ENCODE results near the gene NINL. TPM values are rescaled to one million over a fixed set of nuclear protein-coding genes. Genes with fewer than 3 reads are reported as not detected.
"Not testable (repeated sequence)": the region's sequence is repeated elsewhere in the genome, so short reads cannot be mapped to it uniquely, and the experiment has no call there.

The NINL gene
- total RNA-seq, 2 experiments from 2014 or later, result 2.5 to 2.8 TPM

DNA sequence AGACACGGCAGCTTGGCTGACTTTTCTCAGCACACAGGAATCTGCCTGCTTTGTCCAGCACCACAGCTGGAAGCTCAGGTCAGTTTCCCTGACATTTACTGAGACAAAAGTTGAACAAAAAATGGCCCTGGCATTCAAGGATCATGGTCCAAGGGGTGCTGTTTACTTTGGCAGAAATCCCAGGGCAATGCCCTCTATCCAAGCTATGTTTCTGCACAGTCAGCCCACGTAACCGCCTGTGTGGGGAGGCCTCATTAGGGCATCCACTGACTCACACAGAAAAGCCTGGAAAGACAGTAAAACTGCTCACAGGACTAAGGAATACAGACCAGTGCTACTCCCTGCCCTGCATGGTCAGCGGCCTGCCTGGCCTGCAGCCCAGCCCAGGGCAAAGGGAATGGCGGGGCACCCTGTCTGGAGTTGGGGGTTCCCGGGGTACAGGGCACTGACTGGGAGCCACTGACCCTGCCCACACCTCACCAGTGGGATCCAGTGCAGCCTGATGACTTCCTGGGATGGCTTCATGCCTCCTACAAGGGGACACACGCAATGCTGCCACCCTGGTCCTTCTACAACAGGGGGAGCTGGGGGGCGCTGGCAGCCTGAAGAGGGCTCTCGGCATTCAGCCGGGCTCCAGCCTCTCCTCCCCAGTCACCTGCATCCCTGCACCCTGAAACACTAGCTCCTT is 77.1 kb downstream of the NINL start:
- Mint-ChIP-seq H3K9me3 (peaks cover 7% of the 10 kb centered on the region), H3K4me3 (no peak overlapping the region), H3K27me3 (no peaks in the 10 kb centered on the region), H3K4me1 (no peaks in the 10 kb centered on the region), H3K36me3 (ENCODE audit: low read depth) (no peaks in the 10 kb centered on the region), H3K27ac (no peak overlapping the region)
- CTCF ChIA-PET, result no interaction called here
- POLR2A ChIA-PET, result no interaction called here
- DNase-seq, result no peak

DNA sequence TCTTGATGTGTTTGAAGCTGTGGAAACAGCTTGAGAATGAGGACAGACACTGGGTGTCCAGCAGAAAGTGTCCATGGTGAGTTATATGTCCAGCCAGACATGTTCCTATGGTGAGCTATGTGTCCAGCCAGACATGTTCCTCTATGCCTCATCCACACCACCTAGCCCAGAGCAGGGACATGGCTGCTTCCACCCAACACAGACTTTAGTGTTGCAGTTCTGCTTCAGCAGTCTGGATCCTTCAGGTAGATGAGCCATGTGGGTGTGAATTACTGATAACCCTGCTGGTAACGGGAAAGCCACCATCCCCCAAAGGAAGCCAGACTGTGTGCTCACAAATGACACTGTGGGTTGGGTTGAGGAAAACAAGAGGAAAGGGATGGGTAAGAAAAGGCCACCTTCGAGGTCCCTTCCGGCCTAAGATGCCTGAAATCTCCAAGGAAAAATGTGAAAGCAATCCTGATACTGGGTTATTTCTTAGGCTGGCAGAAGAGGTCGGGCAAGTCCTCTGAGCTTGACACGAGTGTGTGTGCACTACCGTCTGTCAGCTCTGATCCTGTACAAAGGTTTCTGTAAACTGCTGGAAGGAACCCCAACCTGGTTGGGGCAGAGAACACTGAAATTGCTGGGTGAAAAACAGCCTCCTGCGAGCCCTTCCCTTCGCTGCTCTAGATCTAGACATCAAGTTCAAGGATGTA is 77.8 kb downstream of the NINL start:
- Mint-ChIP-seq H3K36me3 (ENCODE audit: low read depth) (no peaks in the 10 kb centered on the region), H3K4me3 (no peak overlapping the region)
- POLR2A ChIA-PET, result no interaction called here

DNA sequence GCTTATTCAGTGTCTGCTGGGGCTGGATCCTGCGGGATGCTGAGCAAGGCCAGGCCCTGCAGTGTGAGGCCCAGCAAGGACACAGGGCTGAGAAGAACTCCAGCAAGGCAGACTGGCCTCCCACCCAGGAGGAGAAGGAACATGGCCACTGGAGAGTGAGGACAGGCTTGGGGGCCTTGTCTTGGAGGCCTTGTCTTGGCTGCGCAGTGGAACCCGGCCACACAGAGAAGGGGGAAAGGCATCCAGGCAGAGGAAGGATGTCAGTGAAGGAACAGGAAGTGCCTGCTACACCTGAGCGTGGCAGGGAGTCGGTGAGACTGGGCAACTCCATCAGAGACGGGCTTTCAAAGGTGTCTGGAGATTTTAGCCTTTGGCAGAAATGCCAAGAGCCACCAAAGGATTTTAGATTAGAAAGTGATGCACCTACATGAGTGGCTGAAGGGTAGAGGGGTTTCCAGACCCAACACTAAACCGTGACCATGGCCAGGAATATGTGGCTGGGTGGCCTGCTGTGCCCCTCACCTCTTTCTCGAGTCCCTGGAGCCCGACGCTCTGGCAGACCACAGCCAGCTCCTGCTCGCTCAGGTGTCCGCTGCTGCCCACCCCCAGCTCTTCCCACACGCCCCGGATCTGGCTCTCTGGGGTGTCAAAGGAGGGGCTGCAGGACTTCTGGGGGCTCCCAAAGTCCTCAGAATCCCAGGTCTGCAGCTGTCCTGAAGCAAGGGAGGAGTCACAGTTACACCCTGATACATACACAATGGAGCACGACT is 80.8 kb downstream of the NINL start:
- H3K4me3 Mint-ChIP-seq, result no peak overlapping the region
- ChIA-PET POLR2A (no interaction called here), CTCF (no interaction called here)
- H3K27ac Mint-ChIP-seq, result no peak overlapping the region
- H3K27me3 Mint-ChIP-seq, result no peaks in the 10 kb centered on the region
- H3K4me1 Mint-ChIP-seq, result no peaks in the 10 kb centered on the region
- no peaks in the 10 kb centered on the region for H3K36me3 Mint-ChIP-seq (ENCODE audit: low read depth)
- DNase-seq, result no peak
- no peaks in the 10 kb centered on the region for H3K9me3 Mint-ChIP-seq

More for the DNA sequence above, 77.8 kb downstream of the NINL start:
- H3K27ac Mint-ChIP-seq, result no peak overlapping the region
- no peaks in the 10 kb centered on the region for H3K27me3 Mint-ChIP-seq
- H3K9me3 Mint-ChIP-seq, result peaks cover 3% of the 10 kb centered on the region
- no peaks in the 10 kb centered on the region for H3K4me1 Mint-ChIP-seq
- CTCF ChIA-PET, result no interaction called here
- no peak for DNase-seq

DNA sequence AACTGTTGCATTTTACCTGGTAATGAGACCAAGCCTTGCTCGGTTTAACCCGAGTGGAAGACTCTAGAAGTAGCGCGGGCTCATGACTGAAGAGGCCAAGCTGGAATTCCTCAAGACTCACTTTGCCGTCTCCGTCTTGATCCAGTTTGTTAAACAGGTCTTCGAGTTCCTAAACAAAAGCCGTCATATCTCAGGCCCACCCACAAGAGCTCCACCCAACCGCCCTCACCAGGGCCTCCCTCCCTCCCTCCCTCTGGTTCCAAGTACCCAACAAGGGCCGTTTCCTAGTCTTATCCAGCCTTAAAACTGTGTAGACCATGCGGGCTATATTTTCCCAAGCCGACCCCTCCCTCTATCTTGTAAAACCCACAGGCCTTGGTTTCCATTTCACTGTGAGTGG is 81.4 kb downstream of the NINL start:
- DNase-seq, result no peak
- no peaks in the 10 kb centered on the region for H3K36me3 Mint-ChIP-seq (ENCODE audit: low read depth)
- no peaks in the 10 kb centered on the region for H3K4me1 Mint-ChIP-seq
- H3K9me3 Mint-ChIP-seq, result no peaks in the 10 kb centered on the region
- ChIA-PET POLR2A (no interaction called here), CTCF (no interaction called here)
- no peak overlapping the region for H3K4me3 Mint-ChIP-seq
- no peaks in the 10 kb centered on the region for H3K27me3 Mint-ChIP-seq
- no peak overlapping the region for H3K27ac Mint-ChIP-seq

DNA sequence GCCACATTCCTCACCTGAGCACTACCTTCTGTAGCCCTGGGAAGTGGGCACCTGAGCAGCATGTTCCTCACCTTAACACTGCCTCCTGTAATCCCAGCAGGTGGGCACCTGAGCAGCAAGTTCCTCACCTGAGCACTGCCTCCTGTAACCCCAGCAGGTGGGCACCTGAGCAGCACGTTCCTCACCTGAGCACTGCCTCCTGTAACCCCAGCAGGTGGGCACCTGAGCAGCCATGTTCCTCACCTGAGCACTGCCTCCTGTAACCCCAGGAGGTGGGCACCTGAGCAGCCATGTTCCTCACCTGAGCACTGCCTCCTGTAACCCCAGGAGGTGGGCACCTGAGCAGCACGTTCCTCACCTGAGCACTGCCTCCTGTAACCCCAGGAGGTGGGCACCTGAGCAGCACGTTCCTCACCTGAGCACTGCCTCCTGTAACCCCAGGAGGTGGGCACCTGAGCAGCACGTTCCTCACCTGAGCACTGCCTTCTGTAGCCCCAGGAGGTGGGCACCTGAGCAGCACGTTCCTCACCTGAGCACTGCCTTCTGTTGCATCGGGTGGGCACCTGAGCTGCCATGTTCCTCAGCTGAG is 82.2 kb downstream of the NINL start:
- H3K9me3 Mint-ChIP-seq; POLR2A ChIA-PET; H3K4me1 Mint-ChIP-seq; H3K4me3 Mint-ChIP-seq; H3K27me3 Mint-ChIP-seq; DNase-seq; CTCF ChIA-PET; H3K36me3 Mint-ChIP-seq (ENCODE audit: low read depth); H3K27ac Mint-ChIP-seq: not testable (repeated sequence)

DNA sequence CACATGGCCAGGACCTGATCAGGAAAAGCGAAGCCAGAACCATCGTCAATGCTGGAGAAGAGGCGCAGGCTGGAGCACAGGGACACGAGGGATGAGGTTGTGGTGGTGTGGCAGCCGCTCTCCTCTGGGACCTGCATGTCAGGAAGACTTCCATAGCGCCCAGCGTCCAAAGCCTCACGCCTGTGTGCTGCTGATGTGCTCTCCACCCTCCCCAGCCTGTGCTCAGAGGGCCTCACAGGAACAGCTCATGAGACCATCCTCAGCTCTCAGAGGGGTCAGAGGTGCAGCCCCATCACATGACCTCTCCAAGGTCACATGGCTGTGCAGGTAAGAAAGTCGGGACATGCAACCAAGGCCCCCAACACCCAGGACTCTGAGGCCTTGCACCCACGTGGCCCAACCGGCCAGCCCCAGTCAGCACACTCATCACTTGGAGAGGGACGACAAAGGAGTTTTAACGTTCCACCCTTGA is 84.4 kb downstream of the NINL start:
- POLR2A ChIA-PET, result no interaction called here
- Mint-ChIP-seq H3K4me1 (no peaks in the 10 kb centered on the region), H3K27me3 (no peaks in the 10 kb centered on the region), H3K4me3 (no peak overlapping the region), H3K9me3 (no peaks in the 10 kb centered on the region), H3K27ac (no peak overlapping the region), H3K36me3 (ENCODE audit: low read depth) (no peaks in the 10 kb centered on the region)
- CTCF ChIA-PET, result no interaction called here
- DNase-seq, result no peak

DNA sequence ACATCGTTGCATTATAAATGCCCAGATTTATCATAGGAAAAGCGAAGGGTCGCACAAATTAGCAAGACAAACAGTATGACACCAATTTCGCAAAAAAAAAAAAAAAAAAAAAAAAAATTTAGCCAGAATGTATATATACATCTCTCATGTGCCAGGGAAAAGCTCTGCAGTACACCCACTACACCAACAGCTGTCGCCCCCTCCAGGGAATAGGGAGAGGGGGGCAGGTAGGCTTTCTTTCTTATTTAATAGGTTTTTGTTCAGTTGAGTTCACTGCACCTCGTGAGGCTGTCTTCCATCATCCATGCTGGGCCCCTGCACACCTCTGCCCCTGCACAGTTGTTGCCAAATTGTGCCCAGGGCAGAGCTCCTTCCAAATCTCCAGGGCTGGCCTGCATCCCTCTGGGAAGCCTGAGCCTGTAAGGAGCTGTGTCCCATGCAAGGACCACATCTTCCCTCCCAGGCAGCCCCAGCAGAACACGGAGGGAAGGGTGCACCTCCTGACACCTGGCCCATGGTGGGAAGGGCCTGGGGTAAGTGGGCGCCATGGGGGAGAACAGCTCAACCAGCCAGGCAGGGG is 85.4 kb downstream of the NINL start:
- no peaks in the 10 kb centered on the region for H3K27me3 Mint-ChIP-seq
- CTCF ChIA-PET, result no interaction called here
- H3K4me1 Mint-ChIP-seq, result no peaks in the 10 kb centered on the region
- no peak for DNase-seq
- no peaks in the 10 kb centered on the region for H3K9me3 Mint-ChIP-seq
- no peak overlapping the region for H3K4me3 Mint-ChIP-seq
- H3K27ac Mint-ChIP-seq, result no peak overlapping the region
- POLR2A ChIA-PET, result no interaction called here
- no peaks in the 10 kb centered on the region for H3K36me3 Mint-ChIP-seq (ENCODE audit: low read depth)

DNA sequence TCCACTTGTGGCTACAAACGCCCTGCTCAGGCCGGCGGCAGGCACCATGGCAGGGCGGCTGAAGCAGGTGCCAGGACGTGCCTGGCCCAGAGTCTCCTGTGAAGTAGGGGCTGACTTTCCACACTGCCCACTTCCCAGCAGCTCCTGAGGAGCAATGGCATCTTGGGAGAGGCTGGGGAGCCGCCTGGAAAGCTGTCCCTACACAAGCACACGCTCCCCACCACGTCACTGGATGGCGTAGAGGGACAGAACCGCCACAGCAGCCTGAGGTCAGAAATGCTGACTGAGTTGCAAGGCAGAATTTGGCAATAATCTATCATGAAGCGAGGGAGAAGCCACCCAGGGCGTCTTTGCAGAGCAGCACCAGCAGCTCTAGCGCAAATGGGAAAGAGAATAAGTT is 86.3 kb downstream of the NINL start:
- Mint-ChIP-seq H3K36me3 (ENCODE audit: low read depth) (no peaks in the 10 kb centered on the region), H3K27ac (no peak overlapping the region), H3K4me3 (no peak overlapping the region), H3K9me3 (no peaks in the 10 kb centered on the region), H3K27me3 (no peaks in the 10 kb centered on the region), H3K4me1 (no peaks in the 10 kb centered on the region)
- ChIA-PET POLR2A (no interaction called here), CTCF (no interaction called here)
- no peak for DNase-seq

DNA sequence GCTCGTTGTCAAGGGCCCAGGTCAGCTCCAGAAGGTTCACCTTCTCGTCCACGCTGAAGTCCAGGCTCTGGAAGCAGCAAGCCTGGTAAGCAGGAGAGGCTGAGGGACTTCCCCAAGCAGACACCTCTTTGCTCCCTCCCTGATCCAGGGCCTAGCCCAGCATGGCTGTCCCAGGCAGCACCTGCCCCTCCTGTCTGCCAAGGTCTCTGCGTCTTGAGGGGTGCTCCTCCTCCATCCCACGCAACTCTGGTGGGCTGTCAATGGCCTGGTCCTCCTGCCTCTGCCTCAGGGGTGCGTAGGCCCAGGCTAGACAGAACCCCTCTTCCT is 87.1 kb downstream of the NINL start:
- CTCF ChIA-PET, result no interaction called here
- H3K4me3 Mint-ChIP-seq, result no peak overlapping the region
- no peaks in the 10 kb centered on the region for H3K4me1 Mint-ChIP-seq
- POLR2A ChIA-PET, result no interaction called here
- no peaks in the 10 kb centered on the region for H3K27me3 Mint-ChIP-seq
- H3K9me3 Mint-ChIP-seq, result no peaks in the 10 kb centered on the region
- no peak overlapping the region for H3K27ac Mint-ChIP-seq
- no peak for DNase-seq
- no peaks in the 10 kb centered on the region for H3K36me3 Mint-ChIP-seq (ENCODE audit: low read depth)

DNA sequence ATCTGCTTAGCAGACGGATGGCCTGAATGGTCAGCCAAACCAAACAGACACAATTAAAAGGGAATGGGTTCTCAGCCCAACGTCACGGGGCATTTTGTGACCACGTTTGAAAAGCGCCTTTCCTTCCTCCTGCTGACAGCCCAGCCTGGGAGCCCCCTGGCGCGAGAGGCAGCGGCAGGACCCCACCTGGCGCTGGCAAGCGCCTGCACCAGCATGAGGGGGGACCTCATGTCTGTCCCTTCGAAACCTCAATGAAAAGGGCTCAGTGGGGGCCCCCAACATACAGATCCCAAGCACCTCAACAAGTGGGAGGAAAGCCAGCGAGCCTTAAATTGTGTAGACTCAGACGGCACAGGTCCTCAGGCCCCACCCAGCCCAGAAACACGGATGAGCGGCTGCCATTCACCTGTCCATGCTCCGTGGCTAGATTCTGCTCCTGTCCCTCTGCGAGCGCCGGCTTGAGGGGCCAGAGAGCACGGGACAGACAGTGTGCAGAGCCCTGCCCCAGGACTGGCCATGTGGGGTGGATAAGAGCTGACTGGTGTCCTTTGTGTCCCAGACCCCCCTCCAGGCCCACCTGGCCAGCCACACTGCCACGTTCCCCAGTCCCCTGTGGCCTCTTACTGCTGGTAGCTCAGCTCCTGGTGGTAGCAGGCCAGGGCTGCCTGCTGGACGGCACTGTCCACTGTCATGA is 87.6 kb downstream of the NINL start:
- Mint-ChIP-seq H3K4me1 (no peaks in the 10 kb centered on the region), H3K27ac (no peak overlapping the region), H3K4me3 (no peak overlapping the region), H3K9me3 (no peaks in the 10 kb centered on the region), H3K27me3 (no peaks in the 10 kb centered on the region), H3K36me3 (ENCODE audit: low read depth) (no peaks in the 10 kb centered on the region)
- ChIA-PET CTCF (no interaction called here), POLR2A (no interaction called here)
- DNase-seq, result no peak

DNA sequence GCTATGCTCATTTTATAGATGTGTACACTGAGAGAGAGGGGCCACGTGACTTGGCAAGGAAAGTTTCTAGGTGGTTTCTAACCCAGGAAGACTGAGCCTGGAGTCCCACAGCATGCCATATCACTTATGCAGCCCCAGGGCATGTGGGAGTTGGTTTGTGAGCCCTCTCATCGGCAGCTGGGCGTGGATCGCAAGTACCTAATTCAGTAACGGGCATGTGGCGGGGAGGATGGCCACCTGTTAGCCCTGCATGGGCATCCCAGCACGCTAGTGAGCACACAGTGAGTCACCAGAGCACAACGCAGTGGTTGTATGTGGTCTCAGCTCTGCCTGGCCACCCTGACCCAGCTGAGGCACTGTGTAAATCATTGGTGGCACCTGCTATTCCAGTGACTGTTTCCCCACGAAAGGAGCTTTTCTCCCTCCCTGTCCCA is 88.3 kb downstream of the NINL start:
- ChIA-PET CTCF (no interaction called here), POLR2A (interaction anchor here (1.3 kb wide), 1 partner anchor 10 kb away, joined by 3 read pairs; no protein-coding TSS in a partner anchor)
- Mint-ChIP-seq H3K9me3 (no peaks in the 10 kb centered on the region), H3K27me3 (no peaks in the 10 kb centered on the region), H3K4me1 (no peaks in the 10 kb centered on the region), H3K36me3 (ENCODE audit: low read depth) (no peaks in the 10 kb centered on the region), H3K4me3 (no peak overlapping the region), H3K27ac (no peak overlapping the region)
- no peak for DNase-seq

DNA sequence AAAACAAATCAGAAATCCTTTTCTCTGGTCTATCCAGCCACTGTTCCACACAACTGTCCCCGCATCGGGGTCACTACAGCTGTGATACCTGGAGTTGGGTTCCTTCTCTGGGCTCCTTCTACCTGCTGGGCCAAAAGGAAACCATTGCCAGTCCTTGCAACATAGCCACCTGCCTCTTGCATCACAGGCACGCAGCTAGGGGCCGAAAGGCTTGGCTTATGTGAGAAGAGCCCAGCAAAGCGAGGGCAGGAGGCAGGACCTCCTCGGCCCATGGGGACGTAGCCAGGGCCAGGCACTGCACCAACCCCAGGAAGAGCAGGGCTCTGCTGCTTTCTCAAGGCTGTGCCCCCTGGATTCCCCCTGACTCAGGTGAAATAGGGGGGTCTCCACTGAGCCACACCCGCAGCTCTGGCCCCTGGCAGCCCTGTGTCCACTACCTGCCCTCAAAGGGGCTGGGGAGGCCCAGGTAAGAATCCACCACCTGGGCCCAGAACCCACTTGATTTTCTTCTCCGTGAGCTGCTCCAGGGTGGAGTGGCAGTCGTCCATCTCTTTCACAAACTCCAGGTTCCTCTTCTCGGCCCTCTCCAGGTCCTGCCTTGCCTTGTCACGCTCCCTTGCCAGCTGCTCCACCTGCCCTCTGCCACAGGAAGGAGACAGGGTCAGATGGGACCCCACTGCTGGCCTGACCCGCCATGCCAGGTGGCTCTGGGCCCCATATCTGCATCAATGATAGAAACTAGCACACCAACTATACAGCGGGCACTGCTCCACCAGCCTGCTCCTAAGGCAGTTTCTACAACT is 89.0 kb downstream of the NINL start:
- ChIA-PET CTCF (no interaction called here), POLR2A (interaction anchor here (1.3 kb wide), 1 partner anchor 10 kb away, joined by 3 read pairs; no protein-coding TSS in a partner anchor)
- H3K27ac Mint-ChIP-seq, result no peak overlapping the region
- no peak for DNase-seq
- no peaks in the 10 kb centered on the region for H3K4me1 Mint-ChIP-seq
- no peaks in the 10 kb centered on the region for H3K27me3 Mint-ChIP-seq
- no peaks in the 10 kb centered on the region for H3K9me3 Mint-ChIP-seq
- H3K4me3 Mint-ChIP-seq, result no peak overlapping the region
- no peaks in the 10 kb centered on the region for H3K36me3 Mint-ChIP-seq (ENCODE audit: low read depth)

Measured in activated CD4-positive, alpha-beta memory T cell treated with anti-CD3 and anti-CD28 coated beads, Interleukin-2, amount 10 ng/mL, durations not matched to agents 7 days and 5 days (primary cell).